LNCaP clone FGC (cell line): ENCODE results near the gene MYPN.

Experiments
- DNase-seq: peaks from one replicate; pipeline ENCODE4 v3.0.0-alpha.2; 2011; ENCODE audit warnings: low read depth
- H3K4me3 ChIP-seq: 2 replicates; pipeline ENCODE4 v1.5.1; 2011; ENCODE audit warnings: mild to moderate bottlenecking, low read depth, low read length, control low read depth
- TF ChIP-seq, protein P1 (sequence below): IDR thresholded peaks from 2 replicates; pipeline ENCODE4 v1.5.1; 2012; ENCODE audit warnings: mild to moderate bottlenecking; ENCODE audit not compliant: control insufficient read depth, insufficient read depth; ENCODE audit errors: extremely low read depth

Gene MYPN

DNA sequence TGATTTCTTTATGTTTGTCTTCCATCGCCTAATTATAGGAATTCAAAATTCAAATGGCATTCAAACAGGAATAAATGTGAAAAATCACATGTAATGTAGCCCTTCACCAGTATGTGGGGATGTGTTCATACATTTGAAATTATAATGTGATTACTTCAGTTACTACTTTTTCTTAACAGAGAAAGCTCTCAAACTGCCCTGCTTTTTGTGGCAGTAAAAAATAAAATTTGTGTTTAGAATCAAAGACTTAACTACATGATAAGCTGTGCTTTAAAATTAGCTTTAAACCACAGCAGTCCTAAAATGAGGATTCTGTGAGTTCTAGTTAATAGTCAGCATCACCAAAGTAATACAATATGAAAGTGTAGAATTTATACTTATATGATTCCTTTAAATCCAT, 26.4 kb upstream of the MYPN start:
- DNase-seq: no peak
- TF ChIP-seq, protein P1, sequence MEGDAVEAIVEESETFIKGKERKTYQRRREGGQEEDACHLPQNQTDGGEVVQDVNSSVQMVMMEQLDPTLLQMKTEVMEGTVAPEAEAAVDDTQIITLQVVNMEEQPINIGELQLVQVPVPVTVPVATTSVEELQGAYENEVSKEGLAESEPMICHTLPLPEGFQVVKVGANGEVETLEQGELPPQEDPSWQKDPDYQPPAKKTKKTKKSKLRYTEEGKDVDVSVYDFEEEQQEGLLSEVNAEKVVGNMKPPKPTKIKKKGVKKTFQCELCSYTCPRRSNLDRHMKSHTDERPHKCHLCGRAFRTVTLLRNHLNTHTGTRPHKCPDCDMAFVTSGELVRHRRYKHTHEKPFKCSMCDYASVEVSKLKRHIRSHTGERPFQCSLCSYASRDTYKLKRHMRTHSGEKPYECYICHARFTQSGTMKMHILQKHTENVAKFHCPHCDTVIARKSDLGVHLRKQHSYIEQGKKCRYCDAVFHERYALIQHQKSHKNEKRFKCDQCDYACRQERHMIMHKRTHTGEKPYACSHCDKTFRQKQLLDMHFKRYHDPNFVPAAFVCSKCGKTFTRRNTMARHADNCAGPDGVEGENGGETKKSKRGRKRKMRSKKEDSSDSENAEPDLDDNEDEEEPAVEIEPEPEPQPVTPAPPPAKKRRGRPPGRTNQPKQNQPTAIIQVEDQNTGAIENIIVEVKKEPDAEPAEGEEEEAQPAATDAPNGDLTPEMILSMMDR: peak; percentile 48
- no peak overlapping the region for H3K4me3 ChIP-seq

DNA sequence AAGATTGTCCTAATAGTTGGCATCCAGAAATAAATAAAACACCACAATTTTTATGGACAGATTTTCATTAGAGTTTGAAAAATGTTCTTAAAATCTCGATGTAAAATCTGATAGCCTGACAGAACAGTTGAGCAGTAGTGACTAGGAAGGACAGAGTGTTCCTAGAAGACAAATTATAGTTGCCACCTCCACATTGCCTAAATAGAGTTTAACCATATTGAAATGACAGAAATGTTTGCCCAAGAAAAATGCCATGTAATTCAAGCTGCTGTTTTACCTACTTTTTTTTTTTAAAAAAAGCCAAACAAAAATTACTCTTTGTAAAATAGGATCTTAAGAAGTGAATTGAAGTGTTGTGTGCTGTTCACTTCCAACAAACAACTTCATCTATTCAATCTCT, 25.3 kb upstream of the MYPN start:
- TF ChIP-seq, protein P1: no peak
- H3K4me3 ChIP-seq: no peak overlapping the region
- no peak for DNase-seq

DNA sequence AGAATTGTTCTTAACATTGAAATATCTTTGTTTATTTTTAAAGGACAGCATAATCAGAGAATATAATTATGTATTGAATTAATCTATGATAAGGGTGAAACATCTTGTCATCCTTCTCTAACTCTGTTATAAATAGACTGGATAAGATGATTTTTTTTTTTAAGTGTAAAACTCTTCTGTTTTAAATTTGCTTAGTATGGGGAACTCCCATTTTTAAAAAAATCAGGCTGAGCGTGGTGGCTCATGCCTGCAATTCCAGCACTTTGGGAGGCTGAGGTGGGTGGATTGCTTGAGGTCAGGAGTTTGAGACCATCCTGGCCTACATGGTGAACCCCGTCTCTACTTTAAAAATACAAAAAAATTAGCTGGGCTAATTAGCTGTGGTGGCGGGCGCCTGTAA, 24.8 kb upstream of the MYPN start:
- TF ChIP-seq, protein P1: no peak
- no peak overlapping the region for H3K4me3 ChIP-seq
- no peak for DNase-seq

DNA sequence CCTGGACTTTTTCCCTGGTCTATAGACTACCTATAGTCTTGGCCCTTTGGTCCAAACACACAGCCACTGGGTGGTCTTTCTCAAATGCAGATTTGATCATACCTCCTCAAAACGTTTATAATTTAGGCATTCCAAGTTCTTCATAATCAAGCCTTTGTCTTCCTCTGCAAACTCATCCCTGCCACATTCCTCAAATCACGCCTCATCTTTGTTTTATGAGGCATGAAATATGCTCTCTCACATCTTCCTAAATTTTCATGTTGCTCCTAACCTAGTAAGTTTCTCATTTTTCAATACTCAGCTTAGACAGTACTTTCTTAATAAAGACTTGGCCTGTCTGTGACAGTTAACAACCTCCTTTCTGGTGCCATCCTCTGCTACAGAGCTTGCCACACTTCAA, 23.3 kb upstream of the MYPN start:
- DNase-seq: no peak
- TF ChIP-seq, protein P1: no peak
- no peak overlapping the region for H3K4me3 ChIP-seq

DNA sequence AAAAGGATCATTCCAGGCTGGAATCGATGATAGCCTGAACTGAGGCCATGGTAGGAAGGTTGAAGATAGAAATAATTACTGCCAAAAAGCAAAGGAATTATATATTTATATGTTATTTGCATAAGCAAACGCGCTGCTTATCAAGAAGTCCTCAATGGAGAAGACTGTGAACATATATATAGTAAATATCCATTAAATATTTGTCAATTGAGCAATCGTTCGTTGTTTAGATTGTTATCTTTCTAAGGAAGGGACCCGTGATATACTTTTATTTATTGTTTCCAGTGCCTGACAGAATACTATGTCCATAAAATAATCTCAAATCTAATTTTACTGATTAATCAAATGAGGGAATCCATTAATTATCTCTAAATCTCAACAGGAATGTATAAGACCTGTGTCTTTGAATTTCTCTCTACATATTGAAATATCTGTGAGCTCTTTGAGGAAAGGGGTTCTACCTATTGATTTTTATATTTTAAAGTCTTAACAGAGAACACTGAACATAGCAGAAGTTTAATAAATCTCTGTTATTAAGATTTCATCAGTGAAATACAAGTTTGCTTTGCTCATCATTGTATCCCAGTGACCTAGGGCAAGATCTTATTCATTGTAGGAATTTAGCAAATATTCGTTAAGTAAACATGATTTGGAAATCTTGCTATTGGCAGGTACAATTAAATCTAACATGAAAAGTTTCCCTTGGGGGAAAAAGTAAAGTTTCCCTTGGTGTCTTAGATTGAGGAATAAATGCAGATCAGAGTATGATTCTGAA, 22.2 kb upstream of the MYPN start:
- TF ChIP-seq, protein P1: no peak
- H3K4me3 ChIP-seq: no peak overlapping the region
- peak; percentile 36 for DNase-seq

DNA sequence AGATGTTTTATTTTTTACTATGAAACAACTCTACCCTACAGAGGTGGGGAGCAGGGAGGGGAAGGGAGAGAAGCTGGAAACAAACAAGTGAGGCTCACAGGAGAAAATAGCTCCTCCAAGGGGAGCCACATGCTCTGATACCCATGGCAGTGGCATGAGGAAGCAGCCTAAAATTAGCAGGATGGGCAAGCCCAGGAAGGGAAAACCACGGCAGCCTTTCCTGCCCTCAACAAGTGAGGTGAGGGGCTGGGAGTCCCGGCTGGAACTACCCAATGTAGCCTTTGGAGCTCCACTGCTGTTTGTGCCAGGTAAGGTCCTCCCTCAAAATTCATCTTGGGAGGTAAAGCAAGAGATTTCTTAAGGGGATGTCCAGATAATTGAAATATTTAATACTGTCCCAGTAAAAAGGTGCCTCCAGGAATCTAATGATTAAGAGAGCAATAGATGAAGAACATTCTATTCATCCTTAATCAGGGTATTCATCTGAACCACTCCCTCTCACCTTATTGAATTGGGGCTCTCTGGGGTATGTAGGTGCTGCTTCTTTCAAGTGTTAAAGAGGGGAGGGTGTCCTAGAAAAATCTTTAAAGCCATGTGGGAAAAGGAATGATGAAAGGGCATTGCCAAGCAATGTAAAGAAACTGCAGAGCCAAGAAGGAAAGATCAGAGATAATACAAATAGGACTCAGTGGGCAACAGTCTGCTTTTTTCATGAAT, 21.4 kb upstream of the MYPN start:
- DNase-seq: no peak

More for the DNA sequence above, 21.4 kb upstream of the MYPN start:
- TF ChIP-seq, protein P1: no peak
- no peak overlapping the region for H3K4me3 ChIP-seq
